PC-9 (cell line): ENCODE measurements around the gene WNT4. TPM values are rescaled to one million over a fixed set of nuclear protein-coding genes. Genes with fewer than 3 reads are reported as not detected.

Experiments used
- BruUV-seq: library from RNA; stranded (reverse); fragments of 400-500 nt; replicated peaks from 2 replicates; lab custom pipeline; 2021; lab: Mats Ljungman, UMichigan
- CTCF ChIA-PET: fragments of 300-600 bp; sonication (Branson Sonifier 250); formaldehyde crosslinking; loops from one replicate; lab custom pipeline; 2022; ENCODE audit warnings: antibody characterized with exemption; lab: Charles Lee
- POLR2A ChIA-PET: fragments of 300-600 bp; sonication (Branson Sonifier 250); formaldehyde crosslinking; loops from one replicate; lab custom pipeline; 2022; ENCODE audit warnings: antibody characterized with exemption; ENCODE audit not compliant: unreplicated experiment; lab: Charles Lee
- DNase-seq, 2 experiments: peaks; one replicate each; pipeline versions ENCODE4 v3.0.0 to v3.0.0-alpha.2; 2015 to 2022; ENCODE audit warnings: mixed read lengths in 1 of 2
- H2AFZ ChIP-seq: fragments of 200-600 bp; sonication (generic); 2 replicates; pipeline ENCODE4 v1.8.1; 2017; ENCODE audit warnings: antibody characterized with exemption
- H3F3A ChIP-seq: fragments of 200-600 bp; sonication (generic); 2 replicates; pipeline ENCODE4 v1.8.1; 2017; ENCODE audit warnings: antibody characterized with exemption, mild to moderate bottlenecking, low read depth; ENCODE audit not compliant: insufficient read depth
- H3K27ac ChIP-seq: fragments of 200-600 bp; sonication (generic); 2 replicates; pipeline ENCODE4 v1.6.1; 2016; ENCODE audit warnings: mixed run types
- H3K27me3 ChIP-seq: fragments of 200-600 bp; sonication (generic); 2 replicates; pipeline ENCODE4 v1.6.1; 2016; ENCODE audit warnings: low read depth, mixed run types; ENCODE audit not compliant: insufficient read depth
- H3K36me3 ChIP-seq: fragments of 200-600 bp; sonication (generic); 2 replicates; pipeline ENCODE4 v1.6.1; 2016; ENCODE audit warnings: low read depth, mixed run types
- H3K4me1 ChIP-seq: fragments of 200-600 bp; sonication (generic); replicated peaks from 2 replicates; pipeline ENCODE4 v1.6.1; 2016; ENCODE audit warnings: mixed run types; ENCODE audit not compliant: insufficient read depth
- H3K4me2 ChIP-seq: fragments of 200-600 bp; sonication (generic); 2 replicates; pipeline ENCODE4 v1.6.1; 2017; ENCODE audit warnings: mixed run types
- H3K4me3 ChIP-seq: fragments of 200-600 bp; sonication (generic); 2 replicates; pipeline ENCODE4 v1.6.1; 2016; ENCODE audit warnings: mixed run types
- H3K79me2 ChIP-seq: fragments of 200-600 bp; sonication (generic); 2 replicates; pipeline ENCODE4 v1.6.1; 2017; ENCODE audit warnings: low read depth, mixed run types
- H3K9me2 ChIP-seq: fragments of 200-600 bp; sonication (generic); 2 replicates; pipeline ENCODE4 v1.8.1; 2017; ENCODE audit warnings: mild to moderate bottlenecking; ENCODE audit not compliant: insufficient read depth
- H3K9me3 ChIP-seq: fragments of 200-600 bp; sonication (generic); 2 replicates; pipeline ENCODE4 v1.8.1; 2016; ENCODE audit warnings: low read depth; ENCODE audit not compliant: insufficient read depth
- H4K20me1 ChIP-seq: fragments of 200-600 bp; sonication (generic); 2 replicates; pipeline ENCODE4 v1.8.1; 2017; ENCODE audit not compliant: insufficient read depth
- EZH2 ChIP-seq: fragments of 200-600 bp; sonication (generic); IDR thresholded peaks from 2 replicates; pipeline ENCODE4 v1.8.0; 2017; ENCODE audit warnings: antibody characterized with exemption, low read depth
- intact Hi-C: fragments of 100-400 bp; cut with micrococcal nuclease; formaldehyde crosslinking; loops from one replicate; pipeline ENCODE4 v1.10.0; 2022; ENCODE audit not compliant: unreplicated experiment
- total RNA-seq: library from RNA; stranded (reverse); gene quantifications from 2 replicates; pipeline ENCODE4 v1.2.3, GENCODE V29; 2021
- TF ChIP-seq, protein P1 (sequence below): fragments of 200-600 bp; sonication (generic); conservative IDR thresholded peaks from 2 replicates; pipeline ENCODE4 v1.6.1; 2017; ENCODE audit warnings: mixed run types, antibody characterized with exemption, mild to moderate bottlenecking, moderate library complexity

WNT4 gene
- total RNA-seq, 1 experiment from 2014 or later: 0.83 TPM

DNA sequence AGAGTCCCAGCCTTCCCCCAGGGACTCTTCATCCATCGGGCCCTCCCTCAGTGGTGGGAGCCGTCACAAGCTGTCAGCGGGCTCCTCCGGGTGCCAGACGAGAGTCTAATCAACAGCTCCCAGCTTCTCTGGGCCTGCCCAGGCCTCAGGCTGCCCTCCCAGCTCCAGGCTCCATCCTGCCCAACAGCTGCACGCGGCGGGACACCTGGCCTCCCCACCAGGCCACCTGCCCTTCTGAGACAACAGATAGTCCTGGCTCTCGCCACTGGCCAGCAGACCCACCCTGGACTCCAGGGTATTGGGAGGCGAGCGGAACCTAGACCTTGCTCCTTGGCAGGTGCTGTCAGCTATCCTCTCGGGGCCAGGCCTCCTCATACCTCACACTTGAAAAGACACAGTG lies 3.1 kb downstream of the WNT4 start:
- BruUV-seq: no TSS peak
- DNase-seq: no peak
- H3K27me3 ChIP-seq: no peaks in the 10 kb centered on the region
- no peaks in the 10 kb centered on the region for H3K9me3 ChIP-seq
- intact Hi-C loops: loop anchor here (10.0 kb wide), 1 partner anchor 505 kb away; the partner anchor contains the start of gene C1QC
- no peaks in the 10 kb centered on the region for H4K20me1 ChIP-seq
- ChIA-PET CTCF (interaction anchor here (1.0 kb wide), 1 partner anchor 7 kb away, joined by 3 read pairs; no protein-coding TSS in a partner anchor), POLR2A (interaction anchor here (0.6 kb wide), 1 partner anchor 21 kb away, joined by 3 read pairs; no protein-coding TSS in a partner anchor)
- no peaks in the 10 kb centered on the region for H3K9me2 ChIP-seq
- H3K36me3 ChIP-seq: no peaks in the 10 kb centered on the region
- TF ChIP-seq, protein P1, sequence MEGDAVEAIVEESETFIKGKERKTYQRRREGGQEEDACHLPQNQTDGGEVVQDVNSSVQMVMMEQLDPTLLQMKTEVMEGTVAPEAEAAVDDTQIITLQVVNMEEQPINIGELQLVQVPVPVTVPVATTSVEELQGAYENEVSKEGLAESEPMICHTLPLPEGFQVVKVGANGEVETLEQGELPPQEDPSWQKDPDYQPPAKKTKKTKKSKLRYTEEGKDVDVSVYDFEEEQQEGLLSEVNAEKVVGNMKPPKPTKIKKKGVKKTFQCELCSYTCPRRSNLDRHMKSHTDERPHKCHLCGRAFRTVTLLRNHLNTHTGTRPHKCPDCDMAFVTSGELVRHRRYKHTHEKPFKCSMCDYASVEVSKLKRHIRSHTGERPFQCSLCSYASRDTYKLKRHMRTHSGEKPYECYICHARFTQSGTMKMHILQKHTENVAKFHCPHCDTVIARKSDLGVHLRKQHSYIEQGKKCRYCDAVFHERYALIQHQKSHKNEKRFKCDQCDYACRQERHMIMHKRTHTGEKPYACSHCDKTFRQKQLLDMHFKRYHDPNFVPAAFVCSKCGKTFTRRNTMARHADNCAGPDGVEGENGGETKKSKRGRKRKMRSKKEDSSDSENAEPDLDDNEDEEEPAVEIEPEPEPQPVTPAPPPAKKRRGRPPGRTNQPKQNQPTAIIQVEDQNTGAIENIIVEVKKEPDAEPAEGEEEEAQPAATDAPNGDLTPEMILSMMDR: no peak
- no peak for TF ChIP-seq EZH2
- no peak overlapping the region for H3K27ac ChIP-seq
- H3K4me2 ChIP-seq: no peak overlapping the region
- no peaks in the 10 kb centered on the region for H3F3A ChIP-seq
- H3K79me2 ChIP-seq: no peaks in the 10 kb centered on the region
- peaks cover 22% of the 10 kb centered on the region for H3K4me1 ChIP-seq
- H2AFZ ChIP-seq: no peak overlapping the region
- H3K4me3 ChIP-seq: no peak overlapping the region

DNA sequence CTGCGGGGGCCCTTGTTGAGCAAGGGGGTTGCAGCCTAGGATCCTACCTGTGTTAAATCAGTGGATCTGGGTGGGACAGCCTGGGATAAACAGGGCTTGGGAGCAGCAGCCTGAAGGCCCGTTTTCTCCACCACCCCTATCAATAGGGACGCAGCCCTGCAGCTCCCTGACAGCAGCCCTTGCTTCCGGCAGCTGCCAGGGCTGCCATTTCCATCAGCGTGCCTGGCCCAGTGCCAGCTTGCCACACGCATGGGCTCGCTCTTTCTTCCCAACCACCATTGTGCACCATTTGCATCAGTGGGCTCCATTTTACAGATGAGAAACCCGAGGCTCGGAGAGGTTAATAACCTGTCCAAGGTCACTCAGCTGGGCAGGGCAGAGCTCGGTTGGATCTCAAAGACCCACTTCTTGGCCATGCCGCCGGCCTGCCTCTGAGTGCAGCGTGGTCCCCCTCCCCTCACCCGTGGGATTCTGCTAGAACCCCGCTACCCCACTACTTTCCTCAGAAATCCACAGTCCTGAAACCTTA lies 3.8 kb downstream of the WNT4 start:
- DNase-seq: no peak
- H3K9me3 ChIP-seq: no peaks in the 10 kb centered on the region
- intact Hi-C loops: loop anchor here (10.0 kb wide), 1 partner anchor 506 kb away; the partner anchor contains the start of gene C1QC
- no peaks in the 10 kb centered on the region for H3K36me3 ChIP-seq
- H3K4me3 ChIP-seq: no peak overlapping the region
- H2AFZ ChIP-seq: no peak overlapping the region
- no peaks in the 10 kb centered on the region for H3K27me3 ChIP-seq
- H3K4me2 ChIP-seq: no peak overlapping the region
- BruUV-seq: no TSS peak
- peaks cover 22% of the 10 kb centered on the region for H3K4me1 ChIP-seq
- H3F3A ChIP-seq: no peaks in the 10 kb centered on the region
- ChIA-PET POLR2A (no interaction called here), CTCF (no interaction called here)
- no peak overlapping the region for H3K27ac ChIP-seq
- H4K20me1 ChIP-seq: no peaks in the 10 kb centered on the region
- H3K79me2 ChIP-seq: no peaks in the 10 kb centered on the region
- TF ChIP-seq EZH2: no peak
- TF ChIP-seq, protein P1: no peak
- H3K9me2 ChIP-seq: no peaks in the 10 kb centered on the region

DNA sequence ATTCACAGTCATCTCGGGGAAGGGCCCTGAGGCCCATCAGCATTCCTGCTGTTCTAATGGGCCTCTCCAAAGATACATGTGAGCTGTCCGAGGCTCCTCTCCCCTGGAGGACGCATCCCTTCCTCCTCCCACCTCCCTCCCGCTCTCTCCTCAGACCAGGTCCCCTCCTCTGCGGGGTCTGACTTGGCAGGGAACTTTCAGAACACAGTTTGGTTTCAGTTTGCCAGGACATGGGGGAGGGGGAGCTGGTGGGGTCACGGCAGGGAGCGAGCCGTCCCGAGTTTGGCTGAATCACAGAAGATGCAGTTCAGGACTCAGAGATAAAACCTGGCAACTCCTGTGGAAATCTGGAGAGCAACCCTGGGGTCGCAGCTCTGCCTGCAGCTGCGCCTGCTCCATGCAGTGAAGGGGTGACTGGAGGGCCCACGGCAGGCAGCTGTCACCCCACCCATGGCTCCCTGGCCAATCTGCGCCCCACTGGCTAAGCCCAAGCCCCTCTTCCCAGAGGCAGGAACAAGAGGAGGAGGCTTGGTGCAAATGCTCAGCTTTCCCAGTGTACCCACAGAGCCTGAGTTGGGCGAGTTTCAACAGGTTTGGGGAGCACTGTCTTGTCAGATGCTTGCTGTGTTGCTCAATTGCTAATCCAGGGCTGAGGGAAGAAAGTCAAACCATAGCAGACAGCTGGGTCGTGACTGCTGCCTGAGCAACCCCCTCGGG lies 5.7 kb downstream of the WNT4 start:
- CTCF ChIA-PET: no interaction called here

More for the DNA sequence above, 5.7 kb downstream of the WNT4 start:
- H2AFZ ChIP-seq: no peak overlapping the region
- no peak for TF ChIP-seq EZH2
- TF ChIP-seq, protein P1: no peak
- POLR2A ChIA-PET: interaction anchor here (0.7 kb wide), 1 partner anchor 84 kb away, joined by 4 read pairs; no protein-coding TSS in a partner anchor
- H4K20me1 ChIP-seq: no peaks in the 10 kb centered on the region
- intact Hi-C loops: loop anchor here (10.0 kb wide), 1 partner anchor 508 kb away; the partner anchor contains the start of gene C1QC
- no peaks in the 10 kb centered on the region for H3K9me3 ChIP-seq
- H3K4me1 ChIP-seq: peaks cover 24% of the 10 kb centered on the region
- BruUV-seq: no TSS peak
- no peaks in the 10 kb centered on the region for H3K79me2 ChIP-seq
- no peaks in the 10 kb centered on the region for H3K36me3 ChIP-seq
- H3K4me3 ChIP-seq: no peak overlapping the region
- no peak overlapping the region for H3K27ac ChIP-seq
- no peak for DNase-seq
- no peaks in the 10 kb centered on the region for H3F3A ChIP-seq
- no peak overlapping the region for H3K4me2 ChIP-seq
- no peaks in the 10 kb centered on the region for H3K9me2 ChIP-seq
- H3K27me3 ChIP-seq: no peaks in the 10 kb centered on the region
